Measurements from ENCODE around the gene ADRB1.

ADRB1 gene

GRCh38 chr10:114051714-114052113, 8.0 kb downstream of the ADRB1 start:
- Histone ChIP-seq H3K27ac (no peak overlapping the region), H3K36me3 (no peaks in the 10 kb centered on the region)
- TF ChIP-seq CTCF (IDR thresholded peaks at IDR 0.05; ENCODE audit: low read depth, low read length), result no peak

GRCh38 chr10:114052255-114052654, 8.6 kb downstream of the ADRB1 start:
- no peak for DNase-seq
- H3K27me3 ChIP-seq (ENCODE audit: insufficient read depth, low read depth, severe bottlenecking), result no peaks in the 10 kb centered on the region
- H3K9me3 ChIP-seq (ENCODE audit: severe bottlenecking), result no peaks in the 10 kb centered on the region
- H3K36me3 ChIP-seq, result no peaks in the 10 kb centered on the region
- no peak overlapping the region for H3K27ac ChIP-seq
- H3K4me3 ChIP-seq (ENCODE audit: low read depth, low read length), result no peak overlapping the region
- no peak for TF ChIP-seq CTCF (IDR thresholded peaks at IDR 0.05; ENCODE audit: low read depth, low read length)

More at GRCh38 chr10:114051714-114052113, 8.0 kb downstream of the ADRB1 start:
- Histone ChIP-seq H3K4me3 (ENCODE audit: low read depth, low read length) (no peak overlapping the region), H3K9me3 (ENCODE audit: severe bottlenecking) (no peaks in the 10 kb centered on the region), H3K27me3 (ENCODE audit: insufficient read depth, low read depth, severe bottlenecking) (peaks cover 2% of the 10 kb centered on the region)
- no peak for DNase-seq

- TF ChIP-seq CTCF (IDR thresholded peaks at IDR 0.05; ENCODE audit: low read depth, low read length), result no peak
- Histone ChIP-seq H3K36me3 (no peaks in the 10 kb centered on the region), H3K9me3 (ENCODE audit: severe bottlenecking) (no peaks in the 10 kb centered on the region), H3K27ac (no peak overlapping the region), H3K27me3 (ENCODE audit: insufficient read depth, low read depth, severe bottlenecking) (no peaks in the 10 kb centered on the region), H3K4me3 (ENCODE audit: low read depth, low read length) (no peak overlapping the region)
- DNase-seq, result no peak
Observed at GRCh38 chr10:114053946-114054345, 10.3 kb downstream of the ADRB1 start.

DNA sequence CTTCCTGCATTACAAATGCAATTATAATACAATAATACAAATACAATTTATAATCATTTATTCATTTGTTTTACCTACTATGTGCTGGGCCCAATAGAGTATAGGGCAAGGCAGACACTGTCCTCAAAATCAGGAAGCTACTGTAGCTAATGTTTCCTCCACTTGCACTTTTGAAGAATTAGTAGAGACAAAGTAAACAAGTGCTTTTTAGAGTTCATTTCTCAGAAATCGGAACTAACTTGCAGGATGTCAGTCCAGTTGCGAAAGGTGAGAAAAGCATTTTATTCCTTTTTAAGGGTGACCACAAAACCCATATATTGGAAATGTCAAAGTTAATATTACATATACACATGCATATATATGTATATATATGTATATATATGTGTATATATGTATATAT, 14.2 kb downstream of the ADRB1 start:
- TF ChIP-seq CTCF (IDR thresholded peaks at IDR 0.05; ENCODE audit: low read depth, low read length), result no peak
- Histone ChIP-seq H3K4me3 (ENCODE audit: low read depth, low read length) (no peak overlapping the region), H3K27me3 (ENCODE audit: insufficient read depth, low read depth, severe bottlenecking) (no peaks in the 10 kb centered on the region), H3K27ac (no peak overlapping the region), H3K9me3 (ENCODE audit: severe bottlenecking) (no peaks in the 10 kb centered on the region), H3K36me3 (no peaks in the 10 kb centered on the region)
- no peak for DNase-seq

GRCh38 chr10:114058297-114058696, 14.6 kb downstream of the ADRB1 start:
- no peak overlapping the region for H3K4me3 ChIP-seq (ENCODE audit: low read depth, low read length)
- H3K27ac ChIP-seq, result no peak overlapping the region
- DNase-seq, result no peak
- no peak for TF ChIP-seq CTCF (IDR thresholded peaks at IDR 0.05; ENCODE audit: low read depth, low read length)
- H3K36me3 ChIP-seq, result no peaks in the 10 kb centered on the region
- H3K27me3 ChIP-seq (ENCODE audit: insufficient read depth, low read depth, severe bottlenecking), result no peaks in the 10 kb centered on the region
- H3K9me3 ChIP-seq (ENCODE audit: severe bottlenecking), result no peaks in the 10 kb centered on the region

DNA sequence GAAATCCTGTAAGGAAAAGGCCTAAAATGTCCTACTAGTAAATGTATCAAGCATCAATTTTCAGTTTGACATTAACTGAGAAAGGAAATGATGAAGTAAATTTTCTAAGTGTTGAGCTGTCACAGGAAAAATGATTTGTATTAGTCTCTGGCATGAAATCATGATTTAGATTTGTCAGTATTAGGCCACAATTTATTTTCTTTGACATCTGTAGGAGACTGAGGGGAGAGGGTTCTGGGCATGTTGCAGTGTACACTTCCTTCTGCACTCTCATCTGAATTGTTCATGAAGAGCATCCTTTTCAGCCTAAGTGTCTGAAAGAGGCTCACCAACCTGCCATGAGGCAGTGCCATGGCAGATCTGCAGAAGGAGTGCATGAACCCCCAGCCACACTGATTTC, 15.9 kb downstream of the ADRB1 start:
- Histone ChIP-seq H3K36me3 (no peaks in the 10 kb centered on the region), H3K4me3 (ENCODE audit: low read depth, low read length) (no peak overlapping the region), H3K27ac (no peak overlapping the region), H3K9me3 (ENCODE audit: severe bottlenecking) (no peaks in the 10 kb centered on the region), H3K27me3 (ENCODE audit: insufficient read depth, low read depth, severe bottlenecking) (no peaks in the 10 kb centered on the region)
- TF ChIP-seq CTCF (IDR thresholded peaks at IDR 0.05; ENCODE audit: low read depth, low read length), result no peak
- DNase-seq, result no peak

Data from WERI-Rb-1 (cell line).